G401.6 (cell line): ENCODE data around the gene SNRNP40.
"Not testable (repeated sequence)": the region's sequence is repeated elsewhere in the genome, so short reads cannot be mapped to it uniquely, and the experiment has no call there.

Experiments used
- FAIRE-seq: peaks from 2 replicates; lab custom pipeline; 2012; peaks lifted over from hg19 to GRCh38; lab: Jason Lieb, UNC

Gene SNRNP40

GRCh38 chr1:31282426-31282825, 14.2 kb downstream of the SNRNP40 start:
- not testable (repeated sequence) for FAIRE-seq

GRCh38 chr1:31273619-31274018, 23.0 kb downstream of the SNRNP40 start:
- no peak for FAIRE-seq

- FAIRE-seq: no peak
Measured at GRCh38 chr1:31272369-31272768, 24.2 kb downstream of the SNRNP40 start.

- FAIRE-seq: no peak
Measured at GRCh38 chr1:31266547-31266946, 30.0 kb downstream of the SNRNP40 start.

GRCh38 chr1:31264790-31265386, 31.7 kb downstream of the SNRNP40 start:
- FAIRE-seq: no peak

- no peak for FAIRE-seq
Measured at GRCh38 chr1:31263408-31263807, 33.2 kb downstream of the SNRNP40 start.

GRCh38 chr1:31262393-31262792, 34.2 kb downstream of the SNRNP40 start:
- not testable (repeated sequence) for FAIRE-seq

GRCh38 chr1:31261916-31262315, 34.7 kb downstream of the SNRNP40 start:
- FAIRE-seq: no peak

GRCh38 chr1:31259746-31260145, 36.8 kb downstream of the SNRNP40 start:
- FAIRE-seq: no peak

- no peak for FAIRE-seq
Measured at GRCh38 chr1:31258581-31258980, 38.0 kb downstream of the SNRNP40 start.

GRCh38 chr1:31257213-31257612, 39.4 kb downstream of the SNRNP40 start:
- FAIRE-seq: no peak

- no peak for FAIRE-seq
Measured at GRCh38 chr1:31249854-31250253, 46.7 kb downstream of the SNRNP40 start.

- no peak for FAIRE-seq
Measured at GRCh38 chr1:31248276-31248675, 48.3 kb downstream of the SNRNP40 start.

GRCh38 chr1:31244326-31244725, 52.3 kb downstream of the SNRNP40 start:
- FAIRE-seq: no peak

GRCh38 chr1:31243501-31244286, 52.9 kb downstream of the SNRNP40 start:
- no peak for FAIRE-seq

GRCh38 chr1:31241321-31241720, 55.3 kb downstream of the SNRNP40 start:
- FAIRE-seq: no peak

- FAIRE-seq: no peak
Measured at GRCh38 chr1:31239653-31240241, 56.8 kb downstream of the SNRNP40 start, which contains the start of gene NKAIN1. Gene NKAIN1, minus strand, starts transcription at chr1:31239887. Its CDS starts 340 bp downstream, at chr1:31239547.

- no peak for FAIRE-seq
Measured at GRCh38 chr1:31238986-31239613, 57.5 kb downstream of the SNRNP40 start.

GRCh38 chr1:31238612-31238985, 58.0 kb downstream of the SNRNP40 start:
- FAIRE-seq: no peak

GRCh38 chr1:31234870-31235269, 61.7 kb downstream of the SNRNP40 start:
- FAIRE-seq: no peak

- FAIRE-seq: no peak
Measured at GRCh38 chr1:31234123-31234708, 62.4 kb downstream of the SNRNP40 start.

GRCh38 chr1:31232689-31233088, 63.9 kb downstream of the SNRNP40 start:
- no peak for FAIRE-seq

- no peak for FAIRE-seq
Measured at GRCh38 chr1:31231802-31232201, 64.8 kb downstream of the SNRNP40 start.
